Stomach smooth muscle (tissue), 2 donors: Measurements from ENCODE around the gene IFT27.

Experiments
- H3K27ac ChIP-seq: one replicate; pipeline ENCODE4 v1.7.0; 2013; ENCODE audit warnings: mild to moderate bottlenecking, low read length, inconsistent platforms
- H3K27me3 ChIP-seq, 2 donors: one replicate each; pipeline ENCODE4 v1.7.0; 2013; ENCODE audit warnings: low read length in 2 of 2; ENCODE audit not compliant: insufficient read depth in 2 of 2, control insufficient read depth in 1 of 2
- H3K36me3 ChIP-seq, 2 donors: one replicate each; pipeline ENCODE4 v1.7.0; 2013; ENCODE audit warnings: low read length in 2 of 2; ENCODE audit not compliant: control insufficient read depth in 2 of 2, insufficient read depth in 2 of 2
- H3K4me1 ChIP-seq: one replicate; pipeline ENCODE4 v1.7.0; 2013; ENCODE audit warnings: low read length; ENCODE audit not compliant: control insufficient read depth, insufficient read depth
- H3K4me3 ChIP-seq, 2 donors: one replicate each; pipeline ENCODE4 v1.7.0; 2013; ENCODE audit warnings: low read length in 2 of 2
- H3K9ac ChIP-seq, 2 donors: one replicate each; pipeline ENCODE4 v1.7.0; 2013; ENCODE audit warnings: low read length in 2 of 2, mild to moderate bottlenecking in 1 of 2
- H3K9me3 ChIP-seq, 2 donors: one replicate each; pipeline ENCODE4 v1.7.0; 2013; ENCODE audit warnings: low read length in 2 of 2; ENCODE audit not compliant: control insufficient read depth in 2 of 2
- donor health status: healthy.
- donor health status: Pancreatic carcinoma.

Gene IFT27

GRCh38 chr22:36796552-36797175 is 20.7 kb upstream of the IFT27 start:
- Histone ChIP-seq H3K9ac (no peak overlapping the region), H3K27ac (no peak overlapping the region), H3K9me3 (no peaks in the 10 kb centered on the region), H3K36me3 (no peaks in the 10 kb centered on the region), H3K27me3 (peaks cover 0 to 10% of the 10 kb centered on the region in 2 donors), H3K4me1 (no peaks in the 10 kb centered on the region), H3K4me3 (no peak overlapping the region)

- Histone ChIP-seq H3K36me3 (no peaks in the 10 kb centered on the region), H3K4me1 (no peaks in the 10 kb centered on the region), H3K9ac (no peak overlapping the region), H3K27ac (no peak overlapping the region), H3K4me3 (no peak overlapping the region), H3K27me3 (peaks cover 0 to 14% of the 10 kb centered on the region in 2 donors), H3K9me3 (no peaks in the 10 kb centered on the region)
These were observed 19.7 kb upstream of the IFT27 start for GRCh38 chr22:36795633-36796032.

GRCh38 chr22:36790648-36791047 is 14.7 kb upstream of the IFT27 start:
- no peak overlapping the region for H3K27ac ChIP-seq
- H3K9ac ChIP-seq: no peak overlapping the region
- H3K36me3 ChIP-seq: no peaks in the 10 kb centered on the region
- H3K9me3 ChIP-seq: no peaks in the 10 kb centered on the region
- H3K4me3 ChIP-seq: no peak overlapping the region
- H3K27me3 ChIP-seq: peaks cover 6 to 17% of the 10 kb centered on the region in 2 donors
- no peaks in the 10 kb centered on the region for H3K4me1 ChIP-seq

GRCh38 chr22:36787204-36787988 is 11.5 kb upstream of the IFT27 start:
- no peak overlapping the region for H3K4me3 ChIP-seq
- peaks cover 6 to 9% of the 10 kb centered on the region in 2 donors for H3K27me3 ChIP-seq
- H3K27ac ChIP-seq: no peak overlapping the region
- no peaks in the 10 kb centered on the region for H3K9me3 ChIP-seq
- H3K36me3 ChIP-seq: no peaks in the 10 kb centered on the region
- no peak overlapping the region for H3K9ac ChIP-seq
- H3K4me1 ChIP-seq: peaks cover 2% of the 10 kb centered on the region

- no peaks in the 10 kb centered on the region for H3K36me3 ChIP-seq
- no peaks in the 10 kb centered on the region for H3K9me3 ChIP-seq
- no peak overlapping the region for H3K27ac ChIP-seq
- peaks cover 0 to 6% of the 10 kb centered on the region in 2 donors for H3K27me3 ChIP-seq
- no peak overlapping the region for H3K9ac ChIP-seq
- no peak overlapping the region for H3K4me3 ChIP-seq
- H3K4me1 ChIP-seq: peaks cover 12% of the 10 kb centered on the region
These were observed 7.8 kb upstream of the IFT27 start for GRCh38 chr22:36783743-36784142.

GRCh38 chr22:36781656-36782627 is 6.0 kb upstream of the IFT27 start:
- Histone ChIP-seq H3K9ac (peak overlapping the region; percentile 9 to 29), H3K4me3 (peak overlapping the region in 1 of 2 donors; percentile 49), H3K27ac (peak overlapping the region; percentile 41)

GRCh38 chr22:36778020-36778419 is 2.1 kb upstream of the IFT27 start:
- Histone ChIP-seq H3K4me3 (no peak overlapping the region), H3K9ac (no peak overlapping the region), H3K4me1 (peaks cover 26% of the 10 kb centered on the region), H3K9me3 (no peaks in the 10 kb centered on the region), H3K27me3 (no peaks in the 10 kb centered on the region), H3K36me3 (no peaks in the 10 kb centered on the region), H3K27ac (no peak overlapping the region)

More at GRCh38 chr22:36781656-36782627, 6.0 kb upstream of the IFT27 start:
- H3K9me3 ChIP-seq: no peaks in the 10 kb centered on the region
- H3K36me3 ChIP-seq: no peaks in the 10 kb centered on the region
- H3K4me1 ChIP-seq: peaks cover 13% of the 10 kb centered on the region
- peaks cover 0 to 6% of the 10 kb centered on the region in 2 donors for H3K27me3 ChIP-seq

- H3K27ac ChIP-seq: peak overlapping the region; percentile 67
- H3K9ac ChIP-seq: no peak overlapping the region
These were observed 803 bp upstream of the IFT27 start for GRCh38 chr22:36776722-36777121.

GRCh38 chr22:36775586-36775963 is 344 bp downstream of the IFT27 start:
- Histone ChIP-seq H3K27me3 (peaks cover 0 to 2% of the 10 kb centered on the region in 2 donors), H3K4me1 (peaks cover 14% of the 10 kb centered on the region), H3K9me3 (no peaks in the 10 kb centered on the region), H3K36me3 (peaks cover 0 to 3% of the 10 kb centered on the region in 2 donors), H3K4me3 (peak overlapping the region; percentile 75 to 85), H3K27ac (no peak overlapping the region), H3K9ac (peak overlapping the region; percentile 56 to 78)

More at GRCh38 chr22:36776722-36777121, 803 bp upstream of the IFT27 start:
- H3K36me3 ChIP-seq: peaks cover 0 to 3% of the 10 kb centered on the region in 2 donors
- H3K4me1 ChIP-seq: peaks cover 17% of the 10 kb centered on the region
- H3K9me3 ChIP-seq: no peaks in the 10 kb centered on the region
- H3K27me3 ChIP-seq: no peaks in the 10 kb centered on the region
- peak overlapping the region; percentile 55 to 85 for H3K4me3 ChIP-seq

- H3K9me3 ChIP-seq: no peaks in the 10 kb centered on the region
- H3K4me3 ChIP-seq: no peak overlapping the region
- no peak overlapping the region for H3K27ac ChIP-seq
- peaks cover 0 to 3% of the 10 kb centered on the region in 2 donors for H3K36me3 ChIP-seq
- H3K27me3 ChIP-seq: peaks cover 0 to 2% of the 10 kb centered on the region in 2 donors
- no peak overlapping the region for H3K9ac ChIP-seq
- H3K4me1 ChIP-seq: peaks cover 14% of the 10 kb centered on the region
These were observed 2.0 kb downstream of the IFT27 start for GRCh38 chr22:36773935-36774334.
